Measurements from ENCODE around the gene OR10P1. TPM values are rescaled to one million over a fixed set of nuclear protein-coding genes. Genes with fewer than 3 reads are reported as not detected.

The OR10P1 gene
- total RNA-seq, 1 donor from 2014 or later = not detected

DNA sequence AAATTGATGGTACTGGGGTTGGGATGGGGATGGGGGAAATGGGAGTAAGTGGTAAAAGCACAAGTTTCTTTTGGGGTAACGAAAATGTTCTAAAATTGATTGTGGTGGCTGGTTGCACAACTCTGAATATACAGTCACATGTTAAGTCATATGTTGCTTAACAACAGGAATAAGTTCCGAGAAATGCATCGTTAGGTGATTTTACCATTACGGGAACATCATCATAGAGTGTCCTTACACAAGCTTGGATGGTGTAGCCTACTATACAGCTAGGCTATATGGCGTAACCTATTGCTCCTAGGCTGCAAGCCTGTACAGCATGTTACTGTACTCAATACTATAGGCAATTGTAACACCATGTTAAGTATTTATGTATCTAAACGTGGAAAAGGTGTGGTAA lies 40.0 kb downstream of the OR10P1 start:
- Histone ChIP-seq H3K27ac (no peak overlapping the region), H3K27me3 (no peaks in the 10 kb centered on the region), H3K36me3 (no peaks in the 10 kb centered on the region), H3K4me1 (peaks cover 7% of the 10 kb centered on the region), H3K4me3 (no peak overlapping the region), H3K9me3 (no peaks in the 10 kb centered on the region)
- intact Hi-C loops (cut with DNase I) = no loop called here
- DNase-seq (ENCODE audit: extremely low spot score in 2 of 2) = no peak
- TF ChIP-seq, protein P1, sequence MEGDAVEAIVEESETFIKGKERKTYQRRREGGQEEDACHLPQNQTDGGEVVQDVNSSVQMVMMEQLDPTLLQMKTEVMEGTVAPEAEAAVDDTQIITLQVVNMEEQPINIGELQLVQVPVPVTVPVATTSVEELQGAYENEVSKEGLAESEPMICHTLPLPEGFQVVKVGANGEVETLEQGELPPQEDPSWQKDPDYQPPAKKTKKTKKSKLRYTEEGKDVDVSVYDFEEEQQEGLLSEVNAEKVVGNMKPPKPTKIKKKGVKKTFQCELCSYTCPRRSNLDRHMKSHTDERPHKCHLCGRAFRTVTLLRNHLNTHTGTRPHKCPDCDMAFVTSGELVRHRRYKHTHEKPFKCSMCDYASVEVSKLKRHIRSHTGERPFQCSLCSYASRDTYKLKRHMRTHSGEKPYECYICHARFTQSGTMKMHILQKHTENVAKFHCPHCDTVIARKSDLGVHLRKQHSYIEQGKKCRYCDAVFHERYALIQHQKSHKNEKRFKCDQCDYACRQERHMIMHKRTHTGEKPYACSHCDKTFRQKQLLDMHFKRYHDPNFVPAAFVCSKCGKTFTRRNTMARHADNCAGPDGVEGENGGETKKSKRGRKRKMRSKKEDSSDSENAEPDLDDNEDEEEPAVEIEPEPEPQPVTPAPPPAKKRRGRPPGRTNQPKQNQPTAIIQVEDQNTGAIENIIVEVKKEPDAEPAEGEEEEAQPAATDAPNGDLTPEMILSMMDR (IDR thresholded peaks at IDR 0.05) = no peak
- TF ChIP-seq POLR2A (IDR thresholded peaks at IDR 0.05) = no peak
- no peak for TF ChIP-seq POLR2AphosphoS5 (IDR thresholded peaks at IDR 0.05; ENCODE audit: insufficient read depth in 1 of 2, low read depth in 1 of 2)

GRCh38 chr12:55679691-55680090 lies 43.0 kb downstream of the OR10P1 start:
- no peaks in the 10 kb centered on the region for H3K9me3 ChIP-seq
- peaks cover 12% of the 10 kb centered on the region for H3K4me1 ChIP-seq
- intact Hi-C loops (cut with DNase I) = no loop called here
- H3K36me3 ChIP-seq = no peaks in the 10 kb centered on the region
- TF ChIP-seq POLR2A (IDR thresholded peaks at IDR 0.05) = no peak
- TF ChIP-seq POLR2AphosphoS5 (IDR thresholded peaks at IDR 0.05; ENCODE audit: insufficient read depth in 1 of 2, low read depth in 1 of 2) = no peak
- TF ChIP-seq, protein P1 (IDR thresholded peaks at IDR 0.05) = no peak
- H3K27me3 ChIP-seq = no peaks in the 10 kb centered on the region
- no peak for DNase-seq (ENCODE audit: extremely low spot score in 2 of 2)
- no peak overlapping the region for H3K4me3 ChIP-seq
- no peak overlapping the region for H3K27ac ChIP-seq

DNA sequence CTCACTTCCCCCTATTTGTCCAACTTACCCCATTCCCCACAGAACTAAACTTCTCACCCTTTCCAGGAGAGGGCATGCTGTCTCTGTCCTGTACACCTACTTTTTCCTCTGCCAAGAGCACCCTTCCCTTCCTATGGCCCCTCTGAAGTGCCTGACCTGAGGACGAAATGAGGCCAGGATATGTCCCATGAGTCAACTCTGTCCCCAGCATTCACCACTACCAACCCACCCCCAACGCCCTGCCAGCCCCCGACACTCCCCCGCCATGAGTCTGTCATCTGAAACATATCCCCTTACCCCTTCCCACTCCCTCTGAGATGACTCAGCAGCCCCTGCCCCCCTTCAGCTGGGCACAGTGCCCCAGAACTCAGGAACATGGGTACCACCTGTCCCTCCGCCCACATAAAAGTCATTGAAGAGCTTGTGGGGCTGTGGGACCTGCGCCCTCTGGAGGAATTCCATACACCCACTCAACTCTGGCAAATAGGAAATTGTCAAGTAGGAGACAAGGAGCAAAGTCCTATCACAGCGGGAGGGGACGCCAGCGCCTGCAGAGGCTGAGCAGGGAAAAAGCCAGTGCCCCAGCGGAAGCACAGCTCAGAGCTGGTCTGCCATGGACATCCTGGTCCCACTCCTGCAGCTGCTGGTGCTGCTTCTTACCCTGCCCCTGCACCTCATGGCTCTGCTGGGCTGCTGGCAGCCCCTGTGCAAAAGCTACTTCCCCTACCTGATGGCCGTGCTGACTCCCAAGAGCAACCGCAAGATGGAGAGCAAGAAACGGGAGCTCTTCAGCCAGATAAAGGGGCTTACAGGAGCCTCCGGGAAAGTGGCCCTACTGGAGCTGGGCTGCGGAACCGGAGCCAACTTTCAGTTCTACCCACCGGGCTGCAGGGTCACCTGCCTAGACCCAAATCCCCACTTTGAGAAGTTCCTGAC lies 44.7 kb downstream of the OR10P1 start:
- H3K4me3 ChIP-seq = no peak overlapping the region

DNA sequence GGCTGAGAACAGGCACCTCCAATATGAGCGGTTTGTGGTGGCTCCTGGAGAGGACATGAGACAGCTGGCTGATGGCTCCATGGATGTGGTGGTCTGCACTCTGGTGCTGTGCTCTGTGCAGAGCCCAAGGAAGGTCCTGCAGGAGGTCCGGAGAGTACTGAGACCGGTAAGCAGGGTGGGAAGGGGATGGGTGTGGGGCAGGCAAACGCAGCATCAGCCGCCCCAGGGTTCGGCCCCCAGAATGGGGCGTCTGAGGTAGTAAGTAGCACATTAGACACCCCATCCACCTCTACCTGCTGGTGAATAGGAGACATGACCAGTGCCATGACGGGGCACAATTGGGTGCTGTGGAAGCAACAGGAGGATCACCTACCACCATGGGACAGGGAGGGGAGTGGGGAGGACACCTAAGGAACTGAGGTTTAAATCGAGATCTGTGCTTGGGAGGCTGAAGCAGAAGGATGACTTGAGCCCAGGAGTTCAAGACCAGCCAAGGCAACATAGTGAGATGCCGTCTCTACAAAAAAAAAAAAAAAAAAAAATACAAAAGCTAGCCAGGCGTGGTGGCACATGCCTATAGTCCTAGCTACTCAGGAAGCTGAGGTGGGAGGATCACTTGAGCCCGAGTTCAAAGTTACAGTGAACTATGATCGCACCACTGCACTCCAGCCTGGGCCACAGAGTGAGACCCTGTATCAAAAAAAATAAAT lies 45.5 kb downstream of the OR10P1 start:
- DNase-seq (ENCODE audit: extremely low spot score in 2 of 2) = no peak
- H3K4me3 ChIP-seq = no peak overlapping the region
- H3K9me3 ChIP-seq = no peaks in the 10 kb centered on the region
- TF ChIP-seq, protein P1 (IDR thresholded peaks at IDR 0.05) = no peak
- TF ChIP-seq POLR2A (IDR thresholded peaks at IDR 0.05) (no peak), POLR2AphosphoS5 (IDR thresholded peaks at IDR 0.05; ENCODE audit: insufficient read depth in 1 of 2, low read depth in 1 of 2) (no peak)
- H3K36me3 ChIP-seq = no peaks in the 10 kb centered on the region
- H3K4me1 ChIP-seq = peaks cover 12% of the 10 kb centered on the region
- H3K27me3 ChIP-seq = no peaks in the 10 kb centered on the region
- intact Hi-C loops (cut with DNase I) = no loop called here
- no peak overlapping the region for H3K27ac ChIP-seq

More for the DNA sequence above, 44.7 kb downstream of the OR10P1 start:
- no peak overlapping the region for H3K27ac ChIP-seq
- TF ChIP-seq POLR2AphosphoS5 (IDR thresholded peaks at IDR 0.05; ENCODE audit: insufficient read depth in 1 of 2, low read depth in 1 of 2) (no peak), POLR2A (IDR thresholded peaks at IDR 0.05) (no peak)
- TF ChIP-seq, protein P1 (IDR thresholded peaks at IDR 0.05) = no peak
- DNase-seq (ENCODE audit: extremely low spot score in 2 of 2) = no peak
- no peaks in the 10 kb centered on the region for H3K27me3 ChIP-seq
- intact Hi-C loops (cut with DNase I) = no loop called here
- no peaks in the 10 kb centered on the region for H3K9me3 ChIP-seq
- H3K4me1 ChIP-seq = peaks cover 12% of the 10 kb centered on the region
- no peaks in the 10 kb centered on the region for H3K36me3 ChIP-seq

Data from vagina (tissue), 2 donors.